Measurements from ENCODE around the gene SKA1.

SKA1 gene

GRCh38 chr18:50374753-50375391 is at the start of gene SKA1:
TSS of gene SKA1 (plus strand) at chr18:50375046. CDS start at chr18:50375831, 785 bp downstream.
- DNase-seq: peak; percentile 98 to 99
- TF ChIP-seq POLR2A (IDR thresholded peaks at IDR 0.05; ENCODE audit: low read length): peak; percentile 91
- TF ChIP-seq GATA1 (IDR thresholded peaks at IDR 0.05; ENCODE audit: low read depth, low read length): no peak

DNA sequence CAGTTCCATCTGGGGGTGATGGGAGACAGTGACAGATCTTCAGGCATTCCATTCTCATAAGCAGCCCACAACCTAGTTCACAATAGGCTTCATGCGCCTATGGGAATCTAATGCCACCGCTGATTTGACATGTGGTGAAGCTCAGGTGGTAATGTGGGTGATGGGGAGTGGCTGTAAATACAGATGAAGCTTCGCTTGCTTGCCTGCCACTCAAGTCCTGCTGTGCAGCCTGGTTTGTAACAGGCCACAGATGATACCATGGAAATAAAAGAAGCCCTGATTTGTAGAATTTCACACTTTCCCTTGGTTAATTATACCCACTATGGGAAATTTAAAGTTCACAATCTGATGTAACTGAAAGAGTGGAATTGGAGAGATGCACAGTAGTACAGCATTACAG is 46.9 kb upstream of the SKA1 start:
- DNase-seq: no peak
- TF ChIP-seq GATA1 (IDR thresholded peaks at IDR 0.05; ENCODE audit: low read depth, low read length) (no peak), POLR2A (IDR thresholded peaks at IDR 0.05; ENCODE audit: low read length) (no peak)

DNA sequence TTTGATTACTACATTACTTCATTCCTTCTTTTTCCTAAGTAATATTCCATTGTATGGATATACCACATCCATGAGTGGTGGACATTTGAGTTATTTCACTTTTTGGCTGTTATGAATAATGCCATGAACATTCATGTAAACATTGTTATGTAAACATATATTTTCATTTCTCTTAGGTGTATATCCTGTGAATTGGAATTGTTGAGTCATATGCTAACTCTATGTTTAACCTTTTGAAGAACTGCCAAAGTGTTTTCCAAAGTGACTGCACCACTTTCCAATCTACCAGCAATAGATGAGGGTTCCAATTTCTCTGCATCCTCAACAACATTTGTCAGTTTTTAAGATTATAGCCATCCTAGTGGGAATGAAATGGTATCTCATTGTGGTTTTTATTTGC is 44.7 kb upstream of the SKA1 start:
- DNase-seq: no peak
- no peak for TF ChIP-seq GATA1 (IDR thresholded peaks at IDR 0.05; ENCODE audit: low read depth, low read length)
- TF ChIP-seq POLR2A (IDR thresholded peaks at IDR 0.05; ENCODE audit: low read length): no peak

- TF ChIP-seq POLR2A (IDR thresholded peaks at IDR 0.05; ENCODE audit: low read length): no peak
- TF ChIP-seq GATA1 (IDR thresholded peaks at IDR 0.05; ENCODE audit: low read depth, low read length): no peak
Measured at GRCh38 chr18:50331691-50332090, 43.2 kb upstream of the SKA1 start.

GRCh38 chr18:50334546-50335152 is 40.2 kb upstream of the SKA1 start:
- DNase-seq: no peak
- TF ChIP-seq GATA1 (IDR thresholded peaks at IDR 0.05; ENCODE audit: low read depth, low read length): no peak
- TF ChIP-seq POLR2A (IDR thresholded peaks at IDR 0.05; ENCODE audit: low read length): no peak

More at GRCh38 chr18:50331691-50332090, 43.2 kb upstream of the SKA1 start:
- DNase-seq: no peak

DNA sequence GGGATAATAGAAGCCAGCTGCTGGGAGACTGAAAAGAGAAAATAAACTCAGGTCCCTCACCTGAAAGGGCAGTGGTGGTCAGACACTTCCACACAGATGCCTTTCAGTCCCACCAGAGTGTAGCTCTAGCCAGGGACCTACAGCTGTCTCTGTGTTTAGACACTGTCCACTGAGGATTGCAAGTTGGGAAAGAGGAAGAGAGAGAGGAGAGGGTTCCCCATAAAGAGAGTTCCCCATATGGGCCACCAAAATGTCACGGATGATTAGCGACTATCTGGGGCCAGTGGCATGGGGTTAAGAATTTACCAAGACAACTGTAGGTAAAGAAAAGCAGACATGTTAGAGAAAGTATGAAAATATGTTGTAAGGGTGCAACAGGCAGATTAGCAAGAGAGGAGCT is 36.7 kb upstream of the SKA1 start:
- DNase-seq: no peak
- TF ChIP-seq GATA1 (IDR thresholded peaks at IDR 0.05; ENCODE audit: low read depth, low read length) (no peak), POLR2A (IDR thresholded peaks at IDR 0.05; ENCODE audit: low read length) (no peak)

GRCh38 chr18:50338715-50339114 is 36.1 kb upstream of the SKA1 start:
- DNase-seq: no peak
- TF ChIP-seq POLR2A (IDR thresholded peaks at IDR 0.05; ENCODE audit: low read length) (no peak), GATA1 (IDR thresholded peaks at IDR 0.05; ENCODE audit: low read depth, low read length) (no peak)

GRCh38 chr18:50340078-50340477 is 34.8 kb upstream of the SKA1 start:
- no peak for TF ChIP-seq POLR2A (IDR thresholded peaks at IDR 0.05; ENCODE audit: low read length)
- TF ChIP-seq GATA1 (IDR thresholded peaks at IDR 0.05; ENCODE audit: low read depth, low read length): no peak
- no peak for DNase-seq

DNA sequence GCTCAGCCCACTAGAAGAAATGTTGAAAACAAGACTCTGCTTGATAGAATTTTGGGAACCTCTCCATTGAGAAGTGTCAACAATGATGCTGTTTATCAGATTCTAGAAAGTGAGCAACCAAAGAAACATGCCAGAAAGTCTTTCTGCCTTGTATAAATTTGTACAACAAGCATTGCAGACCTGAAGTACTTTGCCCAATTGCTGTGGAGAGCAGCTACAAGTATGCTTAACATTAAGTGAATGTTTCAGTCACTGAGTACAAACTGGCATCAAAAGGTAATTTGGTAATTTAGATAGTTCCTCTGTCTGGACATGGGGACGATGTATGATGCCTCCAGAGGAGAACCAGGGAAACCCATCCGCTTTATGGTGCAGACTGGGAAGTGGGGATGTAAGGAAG is 33.4 kb upstream of the SKA1 start:
- TF ChIP-seq GATA1 (IDR thresholded peaks at IDR 0.05; ENCODE audit: low read depth, low read length) (no peak), POLR2A (IDR thresholded peaks at IDR 0.05; ENCODE audit: low read length) (no peak)
- DNase-seq: no peak

DNA sequence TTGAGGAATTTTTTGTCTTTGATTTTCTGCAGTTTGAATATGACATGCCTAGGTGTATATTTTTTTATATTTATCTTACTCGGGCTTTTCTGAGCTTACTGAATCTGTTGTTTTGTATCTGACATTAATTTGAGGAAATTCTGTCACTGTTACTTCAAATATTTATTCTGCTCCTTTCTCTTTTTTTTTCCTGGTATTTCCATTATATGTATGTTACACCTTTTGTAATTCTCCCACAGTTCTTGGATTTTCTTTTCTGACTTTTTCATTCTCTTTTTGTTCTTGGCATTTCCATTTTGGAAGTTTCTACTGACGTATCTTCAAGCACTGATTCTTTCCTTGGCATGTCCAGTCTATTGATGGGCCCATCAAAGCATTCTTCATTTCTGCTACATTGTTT is 24.1 kb upstream of the SKA1 start:
- DNase-seq: no peak
- TF ChIP-seq POLR2A (IDR thresholded peaks at IDR 0.05; ENCODE audit: low read length): no peak
- no peak for TF ChIP-seq GATA1 (IDR thresholded peaks at IDR 0.05; ENCODE audit: low read depth, low read length)

DNA sequence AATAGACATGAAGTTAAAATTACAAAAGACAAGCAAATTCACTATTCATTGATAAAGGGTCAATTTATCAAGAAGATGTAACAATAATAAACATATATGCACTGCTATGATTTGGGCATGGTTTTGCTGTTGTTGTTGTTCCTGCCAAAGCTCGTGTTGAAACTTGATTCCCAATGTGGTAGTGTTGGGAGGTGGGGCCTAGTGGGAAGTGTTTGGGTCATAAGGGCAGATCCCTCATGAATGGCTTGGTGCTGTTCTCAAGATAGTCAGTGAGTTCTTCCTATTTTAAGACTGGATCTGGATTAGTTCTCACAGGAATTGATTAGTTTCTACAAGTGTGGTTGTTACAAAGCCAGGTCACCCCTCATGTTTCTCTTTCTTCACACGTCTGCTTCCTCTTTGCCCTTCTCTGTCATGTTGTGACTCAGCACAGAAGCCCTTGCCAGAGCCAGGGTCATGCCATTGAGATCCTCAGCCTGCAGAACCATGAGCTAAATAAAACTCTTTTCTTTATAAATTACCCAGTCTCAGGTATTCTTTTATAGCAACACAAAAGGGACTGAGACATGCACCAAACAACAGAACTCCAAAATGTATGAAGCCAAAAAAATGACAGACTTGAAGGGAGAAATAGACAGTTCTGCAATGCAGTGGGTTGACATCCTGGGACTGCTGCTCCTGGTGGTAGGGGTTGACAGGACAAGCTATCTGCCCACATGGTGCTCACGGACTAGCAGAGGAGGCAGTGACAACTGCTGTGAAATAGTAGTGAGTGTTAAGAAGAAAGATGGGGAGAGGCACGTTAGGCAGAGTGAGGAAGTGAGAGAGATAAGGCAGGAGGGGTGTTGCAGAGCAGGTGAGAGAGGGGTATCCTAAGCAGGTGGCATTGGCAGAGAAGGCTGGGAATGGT is 18.6 kb upstream of the SKA1 start:
- DNase-seq: peak in 1 of 2 experiments; percentile 19
- TF ChIP-seq GATA1 (IDR thresholded peaks at IDR 0.05; ENCODE audit: low read depth, low read length) (no peak), POLR2A (IDR thresholded peaks at IDR 0.05; ENCODE audit: low read length) (no peak)

- peak in 1 of 2 experiments; percentile 69 for DNase-seq
- no peak for TF ChIP-seq GATA1 (IDR thresholded peaks at IDR 0.05; ENCODE audit: low read depth, low read length)
- TF ChIP-seq POLR2A (IDR thresholded peaks at IDR 0.05; ENCODE audit: low read length): no peak
Measured at GRCh38 chr18:50358844-50359243, 16.0 kb upstream of the SKA1 start.

DNA sequence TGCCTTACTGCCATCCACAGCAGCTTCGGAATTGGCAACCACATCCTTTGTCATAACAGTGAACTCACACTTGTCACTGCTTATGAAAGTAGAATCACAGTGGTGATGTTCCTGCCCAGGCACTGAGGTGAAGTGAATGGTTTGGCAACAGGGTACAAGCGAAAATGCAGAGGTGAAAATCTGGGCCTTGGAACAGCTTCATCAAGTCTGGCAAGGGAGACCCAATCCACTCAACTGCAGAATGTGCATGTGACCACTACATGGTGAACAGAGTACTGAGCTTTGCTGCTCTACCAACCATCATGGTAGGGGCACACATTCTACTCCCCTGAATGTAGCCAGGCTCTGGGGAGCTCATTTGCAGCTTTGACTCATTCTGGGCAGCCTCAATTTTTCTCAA is 15.0 kb upstream of the SKA1 start:
- TF ChIP-seq POLR2A (IDR thresholded peaks at IDR 0.05; ENCODE audit: low read length): no peak
- no peak for TF ChIP-seq GATA1 (IDR thresholded peaks at IDR 0.05; ENCODE audit: low read depth, low read length)
- no peak for DNase-seq

DNA sequence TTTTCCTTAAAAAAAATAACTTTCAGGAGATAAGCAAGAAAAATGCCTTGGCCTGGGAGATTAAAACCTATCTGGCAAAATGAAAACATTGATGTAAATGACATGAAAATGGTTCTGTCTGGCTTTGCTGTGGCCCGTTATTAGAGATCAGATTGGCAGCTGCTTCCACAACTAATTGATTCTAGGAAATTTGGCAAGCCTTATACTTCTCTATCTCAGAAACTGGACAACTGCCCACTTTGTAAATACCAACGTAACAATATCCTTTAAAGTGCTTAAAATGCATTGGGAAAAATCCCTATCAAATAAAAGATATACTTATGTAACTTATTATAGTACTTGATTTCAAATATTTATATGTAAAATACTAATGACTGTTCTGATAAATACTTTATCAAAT is 14.2 kb upstream of the SKA1 start:
- TF ChIP-seq POLR2A (IDR thresholded peaks at IDR 0.05; ENCODE audit: low read length) (no peak), GATA1 (IDR thresholded peaks at IDR 0.05; ENCODE audit: low read depth, low read length) (no peak)
- DNase-seq: peak in 1 of 2 experiments; percentile 15
